PC-9 (cell line): Measurements from ENCODE around the gene ACSS3. TPM values are rescaled to one million over a fixed set of nuclear protein-coding genes. Genes with fewer than 3 reads are reported as not detected.

Experiments
- BruUV-seq: library from RNA; stranded (reverse); fragments of 400-500 nt; replicated peaks from 2 replicates; lab custom pipeline; 2021; lab: Mats Ljungman, UMichigan
- CTCF ChIA-PET: fragments of 300-600 bp; sonication (Branson Sonifier 250); formaldehyde crosslinking; loops from one replicate; lab custom pipeline; 2022; ENCODE audit warnings: antibody characterized with exemption; lab: Charles Lee
- POLR2A ChIA-PET: fragments of 300-600 bp; sonication (Branson Sonifier 250); formaldehyde crosslinking; loops from one replicate; lab custom pipeline; 2022; ENCODE audit warnings: antibody characterized with exemption; ENCODE audit not compliant: unreplicated experiment; lab: Charles Lee
- DNase-seq, 2 experiments: peaks; one replicate each; pipeline versions ENCODE4 v3.0.0 to v3.0.0-alpha.2; 2015 to 2022; ENCODE audit warnings: mixed read lengths in 1 of 2
- H2AFZ ChIP-seq: fragments of 200-600 bp; sonication (generic); 2 replicates; pipeline ENCODE4 v1.8.1; 2017; ENCODE audit warnings: antibody characterized with exemption
- H3F3A ChIP-seq: fragments of 200-600 bp; sonication (generic); 2 replicates; pipeline ENCODE4 v1.8.1; 2017; ENCODE audit warnings: antibody characterized with exemption, mild to moderate bottlenecking, low read depth; ENCODE audit not compliant: insufficient read depth
- H3K27ac ChIP-seq: fragments of 200-600 bp; sonication (generic); 2 replicates; pipeline ENCODE4 v1.6.1; 2016; ENCODE audit warnings: mixed run types
- H3K27me3 ChIP-seq: fragments of 200-600 bp; sonication (generic); 2 replicates; pipeline ENCODE4 v1.6.1; 2016; ENCODE audit warnings: low read depth, mixed run types; ENCODE audit not compliant: insufficient read depth
- H3K36me3 ChIP-seq: fragments of 200-600 bp; sonication (generic); 2 replicates; pipeline ENCODE4 v1.6.1; 2016; ENCODE audit warnings: low read depth, mixed run types
- H3K4me1 ChIP-seq: fragments of 200-600 bp; sonication (generic); replicated peaks from 2 replicates; pipeline ENCODE4 v1.6.1; 2016; ENCODE audit warnings: mixed run types; ENCODE audit not compliant: insufficient read depth
- H3K4me2 ChIP-seq: fragments of 200-600 bp; sonication (generic); 2 replicates; pipeline ENCODE4 v1.6.1; 2017; ENCODE audit warnings: mixed run types
- H3K4me3 ChIP-seq: fragments of 200-600 bp; sonication (generic); 2 replicates; pipeline ENCODE4 v1.6.1; 2016; ENCODE audit warnings: mixed run types
- H3K79me2 ChIP-seq: fragments of 200-600 bp; sonication (generic); 2 replicates; pipeline ENCODE4 v1.6.1; 2017; ENCODE audit warnings: low read depth, mixed run types
- H3K9me2 ChIP-seq: fragments of 200-600 bp; sonication (generic); 2 replicates; pipeline ENCODE4 v1.8.1; 2017; ENCODE audit warnings: mild to moderate bottlenecking; ENCODE audit not compliant: insufficient read depth
- H3K9me3 ChIP-seq: fragments of 200-600 bp; sonication (generic); 2 replicates; pipeline ENCODE4 v1.8.1; 2016; ENCODE audit warnings: low read depth; ENCODE audit not compliant: insufficient read depth
- H4K20me1 ChIP-seq: fragments of 200-600 bp; sonication (generic); 2 replicates; pipeline ENCODE4 v1.8.1; 2017; ENCODE audit not compliant: insufficient read depth
- CTCF ChIP-seq: fragments of 200-600 bp; sonication (generic); conservative IDR thresholded peaks from 2 replicates; pipeline ENCODE4 v1.6.1; 2017; ENCODE audit warnings: mixed run types, antibody characterized with exemption, mild to moderate bottlenecking, moderate library complexity
- EZH2 ChIP-seq: fragments of 200-600 bp; sonication (generic); IDR thresholded peaks from 2 replicates; pipeline ENCODE4 v1.8.0; 2017; ENCODE audit warnings: antibody characterized with exemption, low read depth
- intact Hi-C: fragments of 100-400 bp; cut with micrococcal nuclease; formaldehyde crosslinking; loops from one replicate; pipeline ENCODE4 v1.10.0; 2022; ENCODE audit not compliant: unreplicated experiment
- total RNA-seq: library from RNA; stranded (reverse); gene quantifications from 2 replicates; pipeline ENCODE4 v1.2.3, GENCODE V29; 2021

The ACSS3 gene
- total RNA-seq, 1 experiment from 2014 or later: 8.5 TPM

GRCh38 chr12:81141217-81141616 is 63.3 kb downstream of the ACSS3 start:
- TF ChIP-seq CTCF (no peak), EZH2 (no peak)
- Histone ChIP-seq H3K79me2 (no peaks in the 10 kb centered on the region), H2AFZ (no peak overlapping the region), H3K4me2 (no peak overlapping the region), H3K27me3 (no peaks in the 10 kb centered on the region), H3K36me3 (no peaks in the 10 kb centered on the region), H3K4me1 (0 out of 2 replicates have a peak, but pooled peaks cover 3% of the 10 kb centered on the region), H3K4me3 (no peak overlapping the region), H3F3A (no peaks in the 10 kb centered on the region), H4K20me1 (no peaks in the 10 kb centered on the region), H3K9me3 (no peaks in the 10 kb centered on the region), H3K27ac (no peak overlapping the region), H3K9me2 (no peaks in the 10 kb centered on the region)
- DNase-seq: no peak
- intact Hi-C loops: no loop called here
- ChIA-PET POLR2A (no interaction called here), CTCF (no interaction called here)
- no TSS peak for BruUV-seq

GRCh38 chr12:81143057-81143456 is 65.2 kb downstream of the ACSS3 start:
- CTCF ChIA-PET: no interaction called here
- no peak for DNase-seq
- H4K20me1 ChIP-seq: no peaks in the 10 kb centered on the region
- H3F3A ChIP-seq: no peaks in the 10 kb centered on the region
- no peaks in the 10 kb centered on the region for H3K27me3 ChIP-seq
- H3K4me3 ChIP-seq: no peak overlapping the region
- H3K4me1 ChIP-seq: 0 out of 2 replicates have a peak, but pooled peaks cover 3% of the 10 kb centered on the region
- no peaks in the 10 kb centered on the region for H3K9me3 ChIP-seq
- POLR2A ChIA-PET: no interaction called here
- no peak overlapping the region for H3K27ac ChIP-seq
- no TSS peak for BruUV-seq
- H2AFZ ChIP-seq: no peak overlapping the region
- no peaks in the 10 kb centered on the region for H3K36me3 ChIP-seq
- intact Hi-C loops: no loop called here
- H3K9me2 ChIP-seq: no peaks in the 10 kb centered on the region
- no peak overlapping the region for H3K4me2 ChIP-seq
- no peaks in the 10 kb centered on the region for H3K79me2 ChIP-seq
- TF ChIP-seq EZH2: no peak
- TF ChIP-seq CTCF: no peak

GRCh38 chr12:81146228-81147225 is 68.6 kb downstream of the ACSS3 start:
- no peak for DNase-seq
- Histone ChIP-seq H3K4me3 (no peak overlapping the region), H3K9me2 (no peaks in the 10 kb centered on the region), H2AFZ (no peak overlapping the region), H3K4me2 (no peak overlapping the region), H3F3A (no peaks in the 10 kb centered on the region), H3K27ac (no peak overlapping the region), H4K20me1 (no peaks in the 10 kb centered on the region), H3K4me1 (no peaks in the 10 kb centered on the region), H3K9me3 (no peaks in the 10 kb centered on the region), H3K27me3 (no peaks in the 10 kb centered on the region), H3K36me3 (no peaks in the 10 kb centered on the region), H3K79me2 (no peaks in the 10 kb centered on the region)
- ChIA-PET POLR2A (no interaction called here), CTCF (no interaction called here)
- BruUV-seq: no TSS peak
- intact Hi-C loops: no loop called here
- TF ChIP-seq EZH2: no peak
- TF ChIP-seq CTCF: no peak
